ENCODE results near the gene PITRM1. TPM values are rescaled to one million over a fixed set of nuclear protein-coding genes. Genes with fewer than 3 reads are reported as not detected.

Gene PITRM1
- total RNA-seq, 1 experiment from 2014 or later = 83.5 TPM

DNA sequence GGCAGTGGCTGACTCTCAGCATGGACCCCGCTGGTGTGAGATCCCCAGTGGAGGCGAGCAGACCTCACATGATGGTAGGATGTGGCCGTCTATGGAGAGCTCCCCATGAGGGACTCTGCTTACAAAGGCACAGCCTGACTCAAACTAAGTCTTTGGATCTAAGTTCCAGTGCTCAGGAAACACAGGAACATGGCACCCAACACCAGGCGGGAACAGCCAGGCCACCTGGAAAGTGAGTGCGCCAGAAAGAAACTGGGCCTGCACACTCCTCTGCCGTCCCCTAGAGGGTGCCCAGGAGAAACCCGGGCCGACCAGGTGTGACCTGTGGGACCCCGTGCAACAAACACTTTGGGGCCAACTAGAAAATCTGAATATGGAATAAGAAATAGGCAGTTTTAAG is 10.0 kb downstream of the PITRM1 start:
- no peaks in the 10 kb centered on the region for H3K27me3 ChIP-seq (replicated peaks; ENCODE audit: insufficient read depth, low read depth, low read length, poor library complexity)

DNA sequence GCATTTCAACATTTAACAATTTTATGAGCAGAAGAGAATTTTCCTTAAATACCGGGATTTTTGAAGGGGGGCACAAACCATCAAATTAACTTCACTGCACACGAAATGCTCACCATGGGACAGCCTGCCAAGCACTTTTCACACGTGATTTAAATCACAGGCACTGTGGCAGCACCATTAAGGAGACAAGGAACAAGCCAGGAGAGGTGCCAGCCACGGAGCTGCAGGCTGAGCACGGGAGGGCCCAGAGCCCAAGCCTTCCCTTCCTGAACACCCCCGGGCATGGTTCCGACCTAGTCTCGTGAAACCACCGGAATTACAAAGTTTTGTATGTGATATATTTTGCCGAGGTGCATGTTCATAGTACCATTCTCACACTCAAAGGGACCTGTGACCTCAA is 13.4 kb downstream of the PITRM1 start:
- Histone ChIP-seq H3K27me3 (replicated peaks; ENCODE audit: insufficient read depth, low read depth, low read length, poor library complexity) (no peaks in the 10 kb centered on the region), H3K4me1 (ENCODE audit: insufficient read depth, low read length, poor library complexity, severe bottlenecking) (no peaks in the 10 kb centered on the region), H3K27ac (ENCODE audit: low read depth, low read length, poor library complexity, severe bottlenecking) (no peak overlapping the region), H3K9me3 (ENCODE audit: low read depth, low read length, poor library complexity, severe bottlenecking) (no peaks in the 10 kb centered on the region), H3K4me3 (ENCODE audit: low read depth, low read length, poor library complexity, severe bottlenecking) (no peak overlapping the region), H3K36me3 (ENCODE audit: insufficient read depth, low read length, poor library complexity, severe bottlenecking) (peaks cover 73% of the 10 kb centered on the region)
- intact Hi-C loops (cut with micrococcal nuclease; ENCODE audit: unreplicated experiment) = no loop called here
- ChIA-PET CTCF (no interaction called here), POLR2A (ENCODE audit: low non-redundant PET) (no interaction called here)
- DNase-seq (ENCODE audit: low spot score) = no peak
- TF ChIP-seq EZH2 (IDR thresholded peaks at IDR 0.05; ENCODE audit: borderline replicate concordance, low read depth, low read length, poor library complexity, severe bottlenecking) = no peak
- TF ChIP-seq, protein P1, sequence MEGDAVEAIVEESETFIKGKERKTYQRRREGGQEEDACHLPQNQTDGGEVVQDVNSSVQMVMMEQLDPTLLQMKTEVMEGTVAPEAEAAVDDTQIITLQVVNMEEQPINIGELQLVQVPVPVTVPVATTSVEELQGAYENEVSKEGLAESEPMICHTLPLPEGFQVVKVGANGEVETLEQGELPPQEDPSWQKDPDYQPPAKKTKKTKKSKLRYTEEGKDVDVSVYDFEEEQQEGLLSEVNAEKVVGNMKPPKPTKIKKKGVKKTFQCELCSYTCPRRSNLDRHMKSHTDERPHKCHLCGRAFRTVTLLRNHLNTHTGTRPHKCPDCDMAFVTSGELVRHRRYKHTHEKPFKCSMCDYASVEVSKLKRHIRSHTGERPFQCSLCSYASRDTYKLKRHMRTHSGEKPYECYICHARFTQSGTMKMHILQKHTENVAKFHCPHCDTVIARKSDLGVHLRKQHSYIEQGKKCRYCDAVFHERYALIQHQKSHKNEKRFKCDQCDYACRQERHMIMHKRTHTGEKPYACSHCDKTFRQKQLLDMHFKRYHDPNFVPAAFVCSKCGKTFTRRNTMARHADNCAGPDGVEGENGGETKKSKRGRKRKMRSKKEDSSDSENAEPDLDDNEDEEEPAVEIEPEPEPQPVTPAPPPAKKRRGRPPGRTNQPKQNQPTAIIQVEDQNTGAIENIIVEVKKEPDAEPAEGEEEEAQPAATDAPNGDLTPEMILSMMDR (conservative IDR thresholded peaks at IDR 0.05; ENCODE audit: low read depth, low read length) = no peak
- BruUV-seq (replicated peaks) = no TSS peak

More for the DNA sequence above, 10.0 kb downstream of the PITRM1 start:
- TF ChIP-seq EZH2 (IDR thresholded peaks at IDR 0.05; ENCODE audit: borderline replicate concordance, low read depth, low read length, poor library complexity, severe bottlenecking) = no peak
- TF ChIP-seq, protein P1 (conservative IDR thresholded peaks at IDR 0.05; ENCODE audit: low read depth, low read length) = 0 out of 2 replicates have a peak, but pooled peaks have one; percentile 17
- DNase-seq (ENCODE audit: low spot score) = no peak
- H3K36me3 ChIP-seq (ENCODE audit: insufficient read depth, low read length, poor library complexity, severe bottlenecking) = peaks cover 72% of the 10 kb centered on the region
- intact Hi-C loops (cut with micrococcal nuclease; ENCODE audit: unreplicated experiment) = no loop called here
- H3K27ac ChIP-seq (ENCODE audit: low read depth, low read length, poor library complexity, severe bottlenecking) = no peak overlapping the region
- no TSS peak for BruUV-seq (replicated peaks)
- no peak overlapping the region for H3K4me3 ChIP-seq (ENCODE audit: low read depth, low read length, poor library complexity, severe bottlenecking)
- no peaks in the 10 kb centered on the region for H3K9me3 ChIP-seq (ENCODE audit: low read depth, low read length, poor library complexity, severe bottlenecking)
- H3K4me1 ChIP-seq (ENCODE audit: insufficient read depth, low read length, poor library complexity, severe bottlenecking) = no peaks in the 10 kb centered on the region
- ChIA-PET CTCF (no interaction called here), POLR2A (ENCODE audit: low non-redundant PET) (no interaction called here)

DNA sequence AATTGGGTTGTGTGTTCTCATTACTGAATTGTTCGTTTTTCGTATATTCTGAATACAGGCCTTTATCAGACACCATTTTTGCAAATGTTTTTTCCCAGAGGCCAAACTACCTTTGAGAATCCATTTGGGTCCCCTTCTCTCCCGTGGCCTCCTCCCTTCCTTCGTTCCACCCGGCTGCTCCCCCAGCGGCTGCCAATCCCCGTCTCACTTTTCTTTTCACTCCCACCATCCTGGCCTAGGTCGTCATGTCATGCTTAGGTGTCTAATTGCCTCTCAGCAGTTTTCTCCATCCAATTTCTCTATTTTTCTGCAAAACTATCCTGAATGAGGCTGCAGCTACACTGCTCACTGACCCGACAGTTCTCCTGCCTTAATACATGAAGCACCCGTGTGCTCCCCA is 17.9 kb downstream of the PITRM1 start:
- ChIA-PET CTCF (no interaction called here), POLR2A (ENCODE audit: low non-redundant PET) (no interaction called here)
- Histone ChIP-seq H3K27me3 (replicated peaks; ENCODE audit: insufficient read depth, low read depth, low read length, poor library complexity) (no peaks in the 10 kb centered on the region), H3K36me3 (ENCODE audit: insufficient read depth, low read length, poor library complexity, severe bottlenecking) (peaks cover 84% of the 10 kb centered on the region), H3K4me3 (ENCODE audit: low read depth, low read length, poor library complexity, severe bottlenecking) (no peak overlapping the region), H3K4me1 (ENCODE audit: insufficient read depth, low read length, poor library complexity, severe bottlenecking) (no peaks in the 10 kb centered on the region), H3K27ac (ENCODE audit: low read depth, low read length, poor library complexity, severe bottlenecking) (no peak overlapping the region), H3K9me3 (ENCODE audit: low read depth, low read length, poor library complexity, severe bottlenecking) (no peaks in the 10 kb centered on the region)
- DNase-seq (ENCODE audit: low spot score) = no peak
- TF ChIP-seq, protein P1 (conservative IDR thresholded peaks at IDR 0.05; ENCODE audit: low read depth, low read length) = no peak
- TF ChIP-seq EZH2 (IDR thresholded peaks at IDR 0.05; ENCODE audit: borderline replicate concordance, low read depth, low read length, poor library complexity, severe bottlenecking) = no peak
- intact Hi-C loops (cut with micrococcal nuclease; ENCODE audit: unreplicated experiment) = no loop called here
- no TSS peak for BruUV-seq (replicated peaks)
